ENCODE results near the gene GSG1L.

The GSG1L gene

GRCh38 chr16:27795992-27796614 is 267.4 kb downstream of the GSG1L start:
- no peak for DNase-seq (ENCODE audit: low read depth in 2 of 2, low spot score in 1 of 2)

GRCh38 chr16:27793249-27793622 is 270.3 kb downstream of the GSG1L start:
- no peak for DNase-seq (ENCODE audit: low read depth in 2 of 2, low spot score in 1 of 2)

- DNase-seq (ENCODE audit: low read depth in 2 of 2, low spot score in 1 of 2), result no peak
These were observed 270.8 kb downstream of the GSG1L start for GRCh38 chr16:27792486-27793248.

GRCh38 chr16:27791404-27791719 is 272.2 kb downstream of the GSG1L start:
- DNase-seq (ENCODE audit: low read depth in 2 of 2, low spot score in 1 of 2), result no peak

- DNase-seq (ENCODE audit: low read depth in 2 of 2, low spot score in 1 of 2), result no peak
These were observed 272.7 kb downstream of the GSG1L start for GRCh38 chr16:27790546-27791403.

- no peak for DNase-seq (ENCODE audit: low read depth in 2 of 2, low spot score in 1 of 2)
These were observed 273.8 kb downstream of the GSG1L start for GRCh38 chr16:27789595-27790241.

GRCh38 chr16:27789150-27789549 is 274.4 kb downstream of the GSG1L start:
- no peak for DNase-seq (ENCODE audit: low read depth in 2 of 2, low spot score in 1 of 2)

- DNase-seq (ENCODE audit: low read depth in 2 of 2, low spot score in 1 of 2), result no peak
These were observed 275.8 kb downstream of the GSG1L start for GRCh38 chr16:27787665-27788064.

GRCh38 chr16:27786923-27787625 is 276.4 kb downstream of the GSG1L start:
- no peak for DNase-seq (ENCODE audit: low read depth in 2 of 2, low spot score in 1 of 2)

- no peak for DNase-seq (ENCODE audit: low read depth in 2 of 2, low spot score in 1 of 2)
These were observed 277.1 kb downstream of the GSG1L start for GRCh38 chr16:27786221-27786922.

- no peak for DNase-seq (ENCODE audit: low read depth in 2 of 2, low spot score in 1 of 2)
These were observed 278.2 kb downstream of the GSG1L start for GRCh38 chr16:27785307-27785678.

GRCh38 chr16:27784351-27785306 is 278.9 kb downstream of the GSG1L start:
- DNase-seq (ENCODE audit: low read depth in 2 of 2, low spot score in 1 of 2), result no peak

GRCh38 chr16:27781981-27782880 is 281.3 kb downstream of the GSG1L start:
- no peak for DNase-seq (ENCODE audit: low read depth in 2 of 2, low spot score in 1 of 2)

- no peak for DNase-seq (ENCODE audit: low read depth in 2 of 2, low spot score in 1 of 2)
These were observed 282.4 kb downstream of the GSG1L start for GRCh38 chr16:27781195-27781524.

- DNase-seq (ENCODE audit: low read depth in 2 of 2, low spot score in 1 of 2), result no peak
These were observed 282.9 kb downstream of the GSG1L start for GRCh38 chr16:27780468-27781194.

- DNase-seq (ENCODE audit: low read depth in 2 of 2, low spot score in 1 of 2), result no peak
These were observed 283.8 kb downstream of the GSG1L start for GRCh38 chr16:27779641-27780164.

GRCh38 chr16:27778926-27779570 is 284.5 kb downstream of the GSG1L start:
- DNase-seq (ENCODE audit: low read depth in 2 of 2, low spot score in 1 of 2), result no peak
